Suprapubic skin (tissue), 4 donors: Measurements from ENCODE around the gene HOXB5.

ENCODE experiments used
- CTCF ChIP-seq, 2 donors: fragments of 200-600 bp in 1 of 2; fragments of 450-650 bp in 1 of 2; sonication (generic) in 1 of 2; IDR thresholded peaks; one replicate each; pipeline ENCODE4 v1.5.1; 2016 to 2019; ENCODE audit warnings: antibody characterized with exemption in 2 of 2, mild to moderate bottlenecking in 1 of 2, moderate library complexity in 1 of 2
- POLR2A ChIP-seq, 2 donors: fragments of 450-650 bp; IDR thresholded peaks; one replicate each; pipeline ENCODE4 v1.6.1; 2017; ENCODE audit warnings: antibody characterized with exemption in 2 of 2, mild to moderate bottlenecking in 2 of 2, moderate library complexity in 2 of 2
- POLR2AphosphoS5 ChIP-seq, 3 donors: sonication (generic); formaldehyde crosslinking; IDR thresholded peaks; one replicate each; pipeline ENCODE4 v1.6.1; 2017; ENCODE audit warnings: antibody characterized with exemption in 3 of 3

- no peak for TF ChIP-seq CTCF (IDR thresholded peaks at IDR 0.05)
- no peak for TF ChIP-seq POLR2AphosphoS5 (IDR thresholded peaks at IDR 0.05)
- no peak for TF ChIP-seq POLR2A (IDR thresholded peaks at IDR 0.05)
These were observed 34.3 kb downstream of the HOXB5 start for GRCh38 chr17:48559122-48559839.
